Measurements from ENCODE around the gene NEURL1. TPM values are rescaled to one million over a fixed set of nuclear protein-coding genes. Genes with fewer than 3 reads are reported as not detected.

Gene NEURL1
- total RNA-seq, 1 donor from 2014 or later: 0.54 TPM

GRCh38 chr10:103558911-103559310 lies 65.4 kb downstream of the NEURL1 start:
- peaks cover 77% of the 10 kb centered on the region for H3K27me3 Mint-ChIP-seq (ENCODE audit: low read depth)

GRCh38 chr10:103559776-103560175 lies 66.3 kb downstream of the NEURL1 start:
- DNase-seq (ENCODE audit: low spot score in 2 of 2, unreplicated experiment in 2 of 2): no peak
- peaks cover 68% of the 10 kb centered on the region for H3K27me3 Mint-ChIP-seq (ENCODE audit: low read depth)
- H3K27ac Mint-ChIP-seq: no peak overlapping the region
- H3K4me1 Mint-ChIP-seq: peaks cover 1% of the 10 kb centered on the region
- no peak overlapping the region for H3K4me3 Mint-ChIP-seq
- no peaks in the 10 kb centered on the region for H3K36me3 Mint-ChIP-seq
- TF ChIP-seq CTCF (IDR thresholded peaks at IDR 0.05; ENCODE audit: unreplicated experiment): no peak
- no peaks in the 10 kb centered on the region for H3K9me3 Mint-ChIP-seq

More at GRCh38 chr10:103558911-103559310, 65.4 kb downstream of the NEURL1 start:
- no peak for TF ChIP-seq CTCF (IDR thresholded peaks at IDR 0.05; ENCODE audit: unreplicated experiment)
- Mint-ChIP-seq H3K4me3 (no peak overlapping the region), H3K4me1 (peaks cover 3% of the 10 kb centered on the region), H3K27ac (no peak overlapping the region), H3K36me3 (no peaks in the 10 kb centered on the region), H3K9me3 (no peaks in the 10 kb centered on the region)
- no peak for DNase-seq (ENCODE audit: low spot score in 2 of 2, unreplicated experiment in 2 of 2)

- Mint-ChIP-seq H3K9me3 (no peaks in the 10 kb centered on the region), H3K4me3 (no peak overlapping the region), H3K36me3 (no peaks in the 10 kb centered on the region), H3K27ac (no peak overlapping the region), H3K27me3 (ENCODE audit: low read depth) (peaks cover 66% of the 10 kb centered on the region), H3K4me1 (no peaks in the 10 kb centered on the region)
- DNase-seq (ENCODE audit: low spot score in 2 of 2, unreplicated experiment in 2 of 2): no peak
- no peak for TF ChIP-seq CTCF (IDR thresholded peaks at IDR 0.05; ENCODE audit: unreplicated experiment)
Measured at GRCh38 chr10:103560886-103561285, 67.4 kb downstream of the NEURL1 start.

GRCh38 chr10:103562383-103562782 lies 68.9 kb downstream of the NEURL1 start:
- H3K36me3 Mint-ChIP-seq: no peaks in the 10 kb centered on the region
- no peaks in the 10 kb centered on the region for H3K4me1 Mint-ChIP-seq
- H3K4me3 Mint-ChIP-seq: no peak overlapping the region
- no peak for TF ChIP-seq CTCF (IDR thresholded peaks at IDR 0.05; ENCODE audit: unreplicated experiment)
- H3K27ac Mint-ChIP-seq: no peak overlapping the region
- DNase-seq (ENCODE audit: low spot score in 2 of 2, unreplicated experiment in 2 of 2): no peak
- H3K27me3 Mint-ChIP-seq (ENCODE audit: low read depth): peaks cover 51% of the 10 kb centered on the region
- peaks cover 4% of the 10 kb centered on the region for H3K9me3 Mint-ChIP-seq

- Mint-ChIP-seq H3K27me3 (ENCODE audit: low read depth) (peaks cover 40% of the 10 kb centered on the region), H3K4me1 (no peaks in the 10 kb centered on the region), H3K27ac (no peak overlapping the region), H3K4me3 (no peak overlapping the region), H3K36me3 (no peaks in the 10 kb centered on the region), H3K9me3 (peaks cover 4% of the 10 kb centered on the region)
- TF ChIP-seq CTCF (IDR thresholded peaks at IDR 0.05; ENCODE audit: unreplicated experiment): no peak
- no peak for DNase-seq (ENCODE audit: low spot score in 2 of 2, unreplicated experiment in 2 of 2)
Measured at GRCh38 chr10:103563231-103564115, 70.0 kb downstream of the NEURL1 start.

Measured in mesothelial cell of epicardium (in vitro differentiated cells).